BE2C (cell line): ENCODE data around the gene FBXO31.

ENCODE experiments used
- DNase-seq: peaks from one replicate; pipeline ENCODE4 v3.0.0-alpha.2; 2020
- H3K27me3 ChIP-seq: fragments of 250-450 bp; sonication (Bioruptor Pico); 2 replicates; pipeline ENCODE4 v1.5.1; 2020; ENCODE audit warnings: mild to moderate bottlenecking
- H3K36me3 ChIP-seq: fragments of 250-450 bp; sonication (Bioruptor Pico); 2 replicates; pipeline ENCODE4 v1.5.1; 2020; ENCODE audit warnings: mild to moderate bottlenecking
- H3K4me1 ChIP-seq: fragments of 250-450 bp; sonication (Bioruptor Pico); 2 replicates; pipeline ENCODE4 v1.5.1; 2020
- H3K4me3 ChIP-seq: 2 replicates; pipeline ENCODE4 v1.5.1; 2011; ENCODE audit warnings: low read depth, low read length
- H3K9me3 ChIP-seq: fragments of 250-450 bp; sonication (Bioruptor Pico); 2 replicates; pipeline ENCODE4 v1.5.1; 2020
- CTCF ChIP-seq: IDR thresholded peaks from 2 replicates; pipeline ENCODE4 v1.5.1; 2012; ENCODE audit warnings: mild to moderate bottlenecking, low read depth, low read length

The FBXO31 gene

DNA sequence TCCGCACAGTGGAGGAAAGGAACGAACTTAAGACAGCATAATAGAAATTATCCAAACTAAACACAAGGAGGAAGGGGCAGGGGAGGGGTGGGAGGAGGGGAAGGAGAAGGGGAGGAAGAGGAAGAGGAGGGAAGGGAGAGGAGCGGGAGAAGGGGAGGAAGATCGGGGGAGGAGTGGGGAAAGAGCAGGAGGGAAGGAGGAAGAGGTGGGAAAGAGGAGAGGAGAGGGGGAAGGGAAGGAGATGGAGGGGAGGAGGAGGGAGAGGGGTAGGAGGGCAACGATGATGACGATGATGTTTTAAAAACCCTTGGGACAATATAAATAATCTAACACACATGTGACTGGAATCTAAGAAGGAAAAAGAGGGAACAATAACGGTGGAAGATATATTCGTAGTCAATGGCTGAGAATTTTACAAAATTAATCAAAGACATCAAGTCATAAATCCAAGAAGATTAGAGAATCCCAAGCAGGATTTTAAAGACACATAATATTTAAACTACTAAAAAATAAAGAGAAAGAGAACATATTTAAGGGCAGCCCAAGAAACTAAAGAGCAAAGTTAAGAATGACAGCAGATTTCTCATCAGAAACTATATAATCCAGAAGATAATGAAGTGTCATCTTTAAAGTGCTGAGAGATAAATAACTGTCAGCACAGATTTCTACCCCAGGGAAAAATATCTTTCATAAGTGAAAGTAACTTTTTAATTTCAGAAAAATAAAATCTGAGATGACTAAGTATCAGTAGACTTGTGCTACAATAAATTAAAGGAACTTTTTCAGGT lies 96.5 kb downstream of the FBXO31 start:
- no peaks in the 10 kb centered on the region for H3K4me1 ChIP-seq
- TF ChIP-seq CTCF, result no peak
- no peak for DNase-seq
- H3K4me3 ChIP-seq, result no peak overlapping the region
- H3K27me3 ChIP-seq, result peaks cover 3% of the 10 kb centered on the region; the same call in 1 of the 2 replicates
- no peaks in the 10 kb centered on the region for H3K9me3 ChIP-seq
- no peaks in the 10 kb centered on the region for H3K36me3 ChIP-seq

DNA sequence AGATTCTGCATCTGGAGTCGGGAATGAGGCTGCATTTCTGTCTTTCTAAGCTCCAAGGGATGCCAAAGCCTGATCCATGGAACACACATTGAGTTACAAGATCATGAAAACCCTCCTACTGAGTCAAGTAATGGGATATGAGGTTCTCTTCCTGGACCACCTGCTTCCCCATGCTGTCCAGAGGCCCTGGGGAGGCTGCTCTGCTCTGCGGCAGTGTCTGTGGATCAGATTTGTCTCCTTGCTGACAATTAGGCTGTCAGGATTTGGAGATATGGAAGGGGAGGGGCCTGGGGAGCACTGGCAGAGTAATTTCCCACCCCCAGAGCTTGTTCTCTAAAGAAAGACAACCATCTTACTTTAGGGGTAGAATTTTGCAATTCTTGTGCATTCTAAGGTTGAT lies 99.4 kb downstream of the FBXO31 start:
- Histone ChIP-seq H3K4me3 (no peak overlapping the region), H3K36me3 (no peaks in the 10 kb centered on the region), H3K27me3 (peaks cover 21% of the 10 kb centered on the region; the same call in 1 of the 2 replicates), H3K4me1 (no peaks in the 10 kb centered on the region), H3K9me3 (no peaks in the 10 kb centered on the region)
- no peak for DNase-seq
- TF ChIP-seq CTCF, result no peak

GRCh38 chr16:87279094-87279658 lies 104.4 kb downstream of the FBXO31 start:
- no peak for TF ChIP-seq CTCF
- DNase-seq, result no peak
- Histone ChIP-seq H3K27me3 (peaks cover 28% of the 10 kb centered on the region), H3K36me3 (no peaks in the 10 kb centered on the region), H3K4me3 (no peak overlapping the region), H3K9me3 (no peaks in the 10 kb centered on the region), H3K4me1 (no peaks in the 10 kb centered on the region)

- H3K4me1 ChIP-seq, result no peaks in the 10 kb centered on the region
- peaks cover 28% of the 10 kb centered on the region for H3K27me3 ChIP-seq
- H3K4me3 ChIP-seq, result no peak overlapping the region
- peak; percentile 74 for DNase-seq
- TF ChIP-seq CTCF, result peak; percentile 86
- no peaks in the 10 kb centered on the region for H3K9me3 ChIP-seq
- no peaks in the 10 kb centered on the region for H3K36me3 ChIP-seq
Measured at GRCh38 chr16:87278191-87279093, 105.1 kb downstream of the FBXO31 start.
